Superior temporal gyrus (tissue), 1 donor: Measurements from ENCODE around the gene AP4M1.

Experiments used
- DNase-seq: peaks from one replicate; pipeline ENCODE4 v3.0.0-alpha.2; 2016; ENCODE audit errors: extremely low spot score

AP4M1 gene

GRCh38 chr7:100085515-100085914 is 15.9 kb upstream of the AP4M1 start:
- DNase-seq = no peak

GRCh38 chr7:100087055-100087750 is 14.2 kb upstream of the AP4M1 start:
- no peak for DNase-seq

- no peak for DNase-seq
These were observed 13.3 kb upstream of the AP4M1 start for GRCh38 chr7:100088095-100088620.

GRCh38 chr7:100088621-100089457 is 12.6 kb upstream of the AP4M1 start, which contains the start of gene COPS6:
Gene COPS6 (plus strand): TSS chr7:100088969. CDS start chr7:100088991, 22 bp downstream.
- DNase-seq = peak; percentile 81

GRCh38 chr7:100089458-100090196 is 11.8 kb upstream of the AP4M1 start:
- DNase-seq = no peak

- DNase-seq = no peak
These were observed 10.7 kb upstream of the AP4M1 start for GRCh38 chr7:100090527-100091410.

GRCh38 chr7:100091411-100092181 is 9.8 kb upstream of the AP4M1 start:
- no peak for DNase-seq

- DNase-seq = no peak
These were observed 8.4 kb upstream of the AP4M1 start for GRCh38 chr7:100093054-100093453.

- DNase-seq = no peak
These were observed 7.9 kb upstream of the AP4M1 start for GRCh38 chr7:100093498-100093897.

GRCh38 chr7:100093925-100094486 is 7.4 kb upstream of the AP4M1 start:
- DNase-seq = no peak

GRCh38 chr7:100095289-100095688 is 6.2 kb upstream of the AP4M1 start:
- no peak for DNase-seq

- DNase-seq = no peak
These were observed 5.7 kb upstream of the AP4M1 start for GRCh38 chr7:100095704-100096103.

- DNase-seq = no peak
These were observed 2.5 kb upstream of the AP4M1 start for GRCh38 chr7:100098913-100099312.

GRCh38 chr7:100099452-100099851 is 2.0 kb upstream of the AP4M1 start:
- DNase-seq = no peak

GRCh38 chr7:100100420-100101015 is 925 bp upstream of the AP4M1 start:
- DNase-seq = peak; percentile 90

GRCh38 chr7:100102950-100103840 is 1.8 kb downstream of the AP4M1 start:
- DNase-seq = no peak

- DNase-seq = no peak
These were observed 4.1 kb downstream of the AP4M1 start for GRCh38 chr7:100105534-100105933.

- no peak for DNase-seq
These were observed 5.2 kb downstream of the AP4M1 start for GRCh38 chr7:100106633-100107032.
